ENCODE results near the gene HNRNPA1. TPM values are rescaled to one million over a fixed set of nuclear protein-coding genes. Genes with fewer than 3 reads are reported as not detected.

Gene HNRNPA1
- total RNA-seq, 1 donor from 2014 or later: 819 TPM

DNA sequence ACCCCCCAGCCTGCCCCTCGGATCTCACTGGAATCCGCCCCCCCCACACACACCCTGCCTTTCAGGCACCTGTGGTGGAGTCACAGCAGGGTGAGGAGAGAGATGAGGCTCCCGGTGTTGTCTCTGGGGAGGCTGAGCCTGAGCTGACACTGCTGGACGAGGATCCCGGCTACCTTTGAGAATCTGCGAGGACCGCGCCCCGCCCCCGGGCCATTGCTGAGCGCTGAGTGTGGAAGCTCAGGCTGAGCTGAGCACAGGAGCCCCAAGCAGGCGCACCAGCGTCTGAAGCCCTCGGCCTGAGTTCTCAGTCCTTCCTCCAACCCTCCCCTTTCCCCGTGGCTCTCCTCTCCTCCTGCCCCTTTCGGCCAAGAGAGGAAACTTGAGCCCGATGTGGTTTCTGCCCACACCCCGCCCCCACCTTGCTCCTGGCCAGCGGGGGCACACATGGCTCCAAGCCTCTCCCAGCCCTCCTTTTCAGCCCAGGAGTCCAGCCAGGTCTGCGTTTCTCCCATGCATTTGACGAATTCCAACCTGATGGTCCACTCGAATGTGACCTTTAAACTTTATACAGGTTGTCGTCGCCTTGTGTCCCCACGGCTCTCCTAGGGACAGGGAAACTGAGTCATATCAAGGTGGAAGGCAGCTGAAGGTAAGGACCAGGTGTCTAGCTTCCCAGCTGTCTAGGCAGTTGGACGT, 20.4 kb downstream of the HNRNPA1 start, which contains the start of gene NFE2:
NFE2 (minus strand) TSS at position 284 of the 696 bp plus-strand sequence. CDS start 5,767 bp downstream, outside the sequence.
- H3K4me3 Mint-ChIP-seq (ENCODE audit: unreplicated experiment): peak within 1 kb of the TSS; percentile 60

GRCh38 chr12:54301428-54302048, 21.0 kb downstream of the HNRNPA1 start:
- Mint-ChIP-seq H3K9me3 (ENCODE audit: unreplicated experiment) (no peaks in the 10 kb centered on the region), H3K27ac (ENCODE audit: unreplicated experiment) (no peak overlapping the region), H3K4me1 (ENCODE audit: unreplicated experiment) (peaks cover 33% of the 10 kb centered on the region), H3K36me3 (ENCODE audit: unreplicated experiment) (no peaks in the 10 kb centered on the region), H3K4me3 (ENCODE audit: unreplicated experiment) (no peak overlapping the region), H3K27me3 (ENCODE audit: unreplicated experiment) (peaks cover 9% of the 10 kb centered on the region)
- TF ChIP-seq, protein P1, sequence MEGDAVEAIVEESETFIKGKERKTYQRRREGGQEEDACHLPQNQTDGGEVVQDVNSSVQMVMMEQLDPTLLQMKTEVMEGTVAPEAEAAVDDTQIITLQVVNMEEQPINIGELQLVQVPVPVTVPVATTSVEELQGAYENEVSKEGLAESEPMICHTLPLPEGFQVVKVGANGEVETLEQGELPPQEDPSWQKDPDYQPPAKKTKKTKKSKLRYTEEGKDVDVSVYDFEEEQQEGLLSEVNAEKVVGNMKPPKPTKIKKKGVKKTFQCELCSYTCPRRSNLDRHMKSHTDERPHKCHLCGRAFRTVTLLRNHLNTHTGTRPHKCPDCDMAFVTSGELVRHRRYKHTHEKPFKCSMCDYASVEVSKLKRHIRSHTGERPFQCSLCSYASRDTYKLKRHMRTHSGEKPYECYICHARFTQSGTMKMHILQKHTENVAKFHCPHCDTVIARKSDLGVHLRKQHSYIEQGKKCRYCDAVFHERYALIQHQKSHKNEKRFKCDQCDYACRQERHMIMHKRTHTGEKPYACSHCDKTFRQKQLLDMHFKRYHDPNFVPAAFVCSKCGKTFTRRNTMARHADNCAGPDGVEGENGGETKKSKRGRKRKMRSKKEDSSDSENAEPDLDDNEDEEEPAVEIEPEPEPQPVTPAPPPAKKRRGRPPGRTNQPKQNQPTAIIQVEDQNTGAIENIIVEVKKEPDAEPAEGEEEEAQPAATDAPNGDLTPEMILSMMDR (IDR thresholded peaks at IDR 0.05): no peak
- DNase-seq (ENCODE audit: extremely low spot score, unreplicated experiment): no peak

More for the DNA sequence above, 20.4 kb downstream of the HNRNPA1 start, which contains the start of gene NFE2:
- DNase-seq (ENCODE audit: extremely low spot score, unreplicated experiment): peak; percentile 89
- Mint-ChIP-seq H3K36me3 (ENCODE audit: unreplicated experiment) (no peaks in the 10 kb centered on the region), H3K4me1 (ENCODE audit: unreplicated experiment) (peaks cover 33% of the 10 kb centered on the region), H3K27me3 (ENCODE audit: unreplicated experiment) (peaks cover 9% of the 10 kb centered on the region), H3K27ac (ENCODE audit: unreplicated experiment) (no peak within 1 kb of the TSS), H3K9me3 (ENCODE audit: unreplicated experiment) (no peaks in the 10 kb centered on the region)
- TF ChIP-seq, protein P1 (IDR thresholded peaks at IDR 0.05): no peak

DNA sequence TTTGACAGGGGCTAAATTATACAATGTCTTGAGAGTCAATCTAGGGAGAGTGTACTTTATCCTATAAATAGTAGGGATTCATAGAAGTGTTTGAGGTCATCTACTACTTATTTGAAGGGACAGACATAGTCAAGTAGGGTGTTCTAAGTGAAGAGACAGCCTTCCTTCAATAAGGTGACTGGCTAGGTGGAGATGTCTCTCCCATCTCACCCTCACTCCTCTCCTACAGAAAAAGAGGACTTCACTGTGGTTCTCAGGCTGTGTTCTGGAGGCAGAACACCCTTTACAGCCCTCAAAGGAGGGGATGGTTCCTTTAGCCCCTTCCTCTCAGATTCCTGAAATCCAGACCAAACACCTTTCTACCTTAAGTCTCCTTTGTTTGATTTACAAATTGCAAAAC, 23.1 kb downstream of the HNRNPA1 start:
- Mint-ChIP-seq H3K27me3 (ENCODE audit: unreplicated experiment) (peaks cover 12% of the 10 kb centered on the region), H3K9me3 (ENCODE audit: unreplicated experiment) (no peaks in the 10 kb centered on the region), H3K27ac (ENCODE audit: unreplicated experiment) (no peak overlapping the region)

DNA sequence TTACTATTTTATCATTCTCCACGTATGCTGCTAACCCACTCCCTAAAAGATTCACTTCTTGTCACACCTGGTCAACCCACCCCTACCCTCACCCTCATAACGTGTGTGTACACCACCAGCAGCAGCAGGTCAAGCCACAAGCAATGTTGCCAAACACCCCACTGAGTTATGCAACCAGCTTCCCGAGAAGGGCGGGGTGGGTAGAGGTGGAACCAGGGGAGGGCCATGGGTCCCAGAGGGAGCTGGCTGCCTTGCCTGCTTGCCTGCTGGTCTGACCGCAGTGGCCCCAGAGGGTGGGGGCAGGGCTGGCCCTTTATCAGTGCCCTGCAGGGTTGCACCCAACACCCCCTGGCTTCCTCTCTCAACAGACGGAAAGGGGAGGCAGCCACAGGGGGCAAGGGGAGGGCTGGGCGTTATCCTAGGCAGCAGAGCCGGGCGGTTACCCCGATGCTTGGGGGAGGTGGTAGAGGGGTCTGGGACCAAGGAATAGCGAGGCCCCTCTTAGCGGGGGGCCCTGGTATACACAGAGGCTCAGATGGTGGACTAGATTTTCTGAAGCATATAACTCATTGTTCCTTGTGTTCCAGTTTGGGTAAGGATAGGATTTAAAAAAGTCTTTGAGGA, 23.8 kb downstream of the HNRNPA1 start:
- no peak overlapping the region for H3K4me3 Mint-ChIP-seq (ENCODE audit: unreplicated experiment)
- no peaks in the 10 kb centered on the region for H3K9me3 Mint-ChIP-seq (ENCODE audit: unreplicated experiment)
- TF ChIP-seq, protein P1 (IDR thresholded peaks at IDR 0.05): no peak
- no peak overlapping the region for H3K27ac Mint-ChIP-seq (ENCODE audit: unreplicated experiment)
- peaks cover 34% of the 10 kb centered on the region for H3K4me1 Mint-ChIP-seq (ENCODE audit: unreplicated experiment)
- peaks cover 12% of the 10 kb centered on the region for H3K27me3 Mint-ChIP-seq (ENCODE audit: unreplicated experiment)
- no peak for DNase-seq (ENCODE audit: extremely low spot score, unreplicated experiment)
- H3K36me3 Mint-ChIP-seq (ENCODE audit: unreplicated experiment): no peaks in the 10 kb centered on the region

More for the DNA sequence above, 23.1 kb downstream of the HNRNPA1 start:
- DNase-seq (ENCODE audit: extremely low spot score, unreplicated experiment): no peak
- TF ChIP-seq, protein P1 (IDR thresholded peaks at IDR 0.05): no peak
- no peaks in the 10 kb centered on the region for H3K36me3 Mint-ChIP-seq (ENCODE audit: unreplicated experiment)
- H3K4me1 Mint-ChIP-seq (ENCODE audit: unreplicated experiment): peaks cover 35% of the 10 kb centered on the region
- H3K4me3 Mint-ChIP-seq (ENCODE audit: unreplicated experiment): no peak overlapping the region

Data from osteocyte (in vitro differentiated cells).